K562 (cell line): ENCODE measurements around the gene GNG7. TPM values are rescaled to one million over a fixed set of nuclear protein-coding genes. Genes with fewer than 3 reads are reported as not detected.
A peak's percentile ranks its signal among the peaks of the same experiment; 100 is the strongest.

Source experiments
- ARNT ChIP-seq, 2 experiments: fragments of 450-650 bp; IDR thresholded peaks; 2 replicates each; pipeline ENCODE4 v1.6.1; 2016; ENCODE audit warnings: mild to moderate bottlenecking in 1 of 2
- BRD4 ChIP-seq: fragments of 200-600 bp; sonication (generic); IDR thresholded peaks from 2 replicates; pipeline ENCODE4 v1.6.1; 2017; ENCODE audit warnings: inconsistent platforms
- CLOCK ChIP-seq: fragments of 250-450 bp; sonication (Bioruptor Pico); IDR thresholded peaks from 2 replicates; pipeline ENCODE4 v1.4.0; 2020; ENCODE audit warnings: mild to moderate bottlenecking, moderate library complexity, borderline replicate concordance
- DIDO1 ChIP-seq: fragments of 450-650 bp; IDR thresholded peaks from 2 replicates; pipeline ENCODE4 v1.6.1; 2016; ENCODE audit warnings: low read depth, missing biosample characterization, missing genetic modification characterization
- FOXA3 ChIP-seq, 2 experiments: fragments of 450-650 bp in 1 of 2; sonication (generic) in 1 of 2; formaldehyde crosslinking; IDR thresholded peaks in 1 of 2; conservative IDR thresholded peaks in 1 of 2; 2 replicates each; pipeline versions ENCODE4 v1.4.0 to v1.8.0; 2020 to 2022; ENCODE audit warnings: mild to moderate bottlenecking in 2 of 2, missing genetic modification reagents in 1 of 2
- GATAD2A ChIP-seq: fragments of 450-650 bp; IDR thresholded peaks from 2 replicates; pipeline ENCODE4 v1.6.1; 2017
- MITF ChIP-seq: IDR thresholded peaks from 2 replicates; pipeline ENCODE4 v1.6.1; 2014; ENCODE audit warnings: antibody characterized with exemption
- NEUROD1 ChIP-seq: fragments of 150-350 bp; IDR thresholded peaks from 2 replicates; pipeline ENCODE4 v1.6.1; 2014; ENCODE audit warnings: borderline replicate concordance, low read length, low read depth; ENCODE audit not compliant: partially characterized antibody
- NUFIP1 ChIP-seq: fragments of 450-650 bp; IDR thresholded peaks from 2 replicates; pipeline ENCODE4 v1.6.1; 2018; ENCODE audit not compliant: partially characterized antibody
- PCBP2 ChIP-seq: fragments of 200-400 bp; formaldehyde crosslinking; IDR thresholded peaks from 2 replicates; pipeline ENCODE4 v1.6.1; 2018; ENCODE audit warnings: low read length, low read depth, mild to moderate bottlenecking, moderate library complexity; ENCODE audit not compliant: poor library complexity, severe bottlenecking
- POLR2B ChIP-seq: fragments of 450-650 bp; IDR thresholded peaks from 2 replicates; pipeline ENCODE4 v1.6.1; 2018; ENCODE audit warnings: low read depth; ENCODE audit not compliant: partially characterized antibody
- RB1 ChIP-seq: fragments of 450-650 bp; IDR thresholded peaks from 2 replicates; pipeline ENCODE4 v1.6.1; 2017; ENCODE audit warnings: low read depth, mild to moderate bottlenecking
- SMARCA5 ChIP-seq: fragments of 450-650 bp; IDR thresholded peaks from 2 replicates; pipeline ENCODE4 v1.6.1; 2016
- TARDBP ChIP-seq: fragments of 450-650 bp; IDR thresholded peaks from 2 replicates; pipeline ENCODE4 v1.6.1; 2016
- ZNF282 ChIP-seq: sonication (generic); formaldehyde crosslinking; IDR thresholded peaks from 2 replicates; pipeline ENCODE4 v1.8.1; 2023; ENCODE audit warnings: missing genetic modification reagents
- ZNF395 ChIP-seq: fragments of 200-800 bp; sonication (Bioruptor generic); IDR thresholded peaks from 2 replicates; pipeline ENCODE4 v1.6.1; 2017; ENCODE audit warnings: missing genetic modification characterization, missing compliant biosample characterization
- ZNF511 ChIP-seq: sonication (generic); formaldehyde crosslinking; IDR thresholded peaks from 2 replicates; pipeline ENCODE4 v1.8.0; 2022; ENCODE audit warnings: mild to moderate bottlenecking, missing genetic modification reagents
- ZNF655 ChIP-seq: fragments of 250-450 bp; sonication (Bioruptor Pico); IDR thresholded peaks from 2 replicates; pipeline ENCODE4 v1.5.0; 2021
- polyA plus RNA-seq, 8 experiments: library from polyadenylated mRNA; depleted of rRNA in 4 of 8; stranded (reverse) in 5 of 8; unstranded in 3 of 8; fragments of >200 nt; fragmentation: Nextera tagmentation in 2 of 8; fragmentation: Illumina TruSeq in 1 of 8; extraction: Ambion mirVana in 2 of 8; extraction: Trizol in 1 of 8; gene quantifications; 2 replicates each; pipeline versions ENCODE4 v1.2.1 to v1.2.3, GENCODE V29; 2011 to 2014; ENCODE audit warnings: inconsistent platforms in 1 of 8, missing spikeins in 1 of 8
- total RNA-seq, 7 experiments: library from RNA; depleted of rRNA in 6 of 7; stranded (reverse); fragments of >200 nt in 6 of 7; fragmentation: Illumina TruSeq in 2 of 7; extraction: Trizol in 2 of 7; gene quantifications; 2 replicates each; pipeline versions ENCODE4 v1.2.1 to v1.2.3, GENCODE V29; 2011 to 2021; ENCODE audit warnings: low replicate concordance in 1 of 7

GNG7 gene
- total and polyA plus RNA-seq, 9 of the 15 experiments (the other 6 are each of a cell fraction or from before 2014, with no cell fraction given), result 0.01 to 0.20 (median 0.06) TPM; not detected in 1

GRCh38 chr19:2507109-2507508, 195.4 kb downstream of the GNG7 start (continued):
- TF ChIP-seq ZNF395 (no peak; the same call in 1 of the 2 replicates), DIDO1 (no peak), MITF (no peak), CLOCK (CRISPR knock-in tag) (no peak), ARNT (IDR thresholded peaks at IDR 0.05) (no peak), RB1 (no peak), BRD4 (no peak), NUFIP1 (no peak), TARDBP (no peak), ZNF655 (CRISPR knock-in tag) (no peak), SMARCA5 (no peak), PCBP2 (no peak), FOXA3 (CRISPR knock-in tag; conservative IDR thresholded peaks at IDR 0.05 in 1 of 2, IDR thresholded peaks at IDR 0.05 in 1 of 2) (peak; percentile 78 to 87), ZNF511 (CRISPR knock-in tag) (no peak), ZNF282 (no peak), GATAD2A (no peak), NEUROD1 (no peak), POLR2B (no peak)
